AG09319 (cell line): ENCODE data around the gene FBXL7.

ENCODE experiments used
- DNase-seq: peaks from one replicate; pipeline ENCODE4 v3.0.0-alpha.2; 2010; ENCODE audit warnings: low read depth; ENCODE audit errors: extremely low read depth
- CTCF ChIP-seq: IDR thresholded peaks from 2 replicates; pipeline ENCODE4 v1.5.1; 2011; ENCODE audit warnings: low read depth, mild to moderate bottlenecking, inconsistent platforms, low read length, moderate library complexity

The FBXL7 gene

DNA sequence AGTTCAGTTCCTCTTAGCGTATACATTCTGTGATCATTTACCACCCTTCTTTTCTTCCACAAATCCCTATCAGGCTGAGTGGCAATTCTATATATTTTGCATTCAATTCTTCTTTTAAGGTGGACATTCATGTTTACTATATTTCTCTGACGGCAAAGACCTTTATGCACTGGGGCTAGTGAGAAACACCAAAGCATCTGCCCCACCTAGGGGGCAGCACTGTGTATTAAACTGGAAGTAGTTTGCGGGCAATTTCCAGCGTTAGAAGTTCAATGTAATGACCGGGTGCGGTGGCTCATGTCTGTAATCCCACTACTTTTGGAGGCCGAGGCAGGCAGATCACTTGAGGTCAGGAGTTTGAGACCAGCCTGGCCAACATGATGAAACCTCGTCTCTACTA lies 27.9 kb upstream of the FBXL7 start:
- no peak; the same call in 1 of the 2 replicates for TF ChIP-seq CTCF
- no peak for DNase-seq

- no peak for DNase-seq
- no peak for TF ChIP-seq CTCF
Observed at GRCh38 chr5:15474143-15474719, 25.7 kb upstream of the FBXL7 start.

- DNase-seq: no peak
- no peak for TF ChIP-seq CTCF
Observed at GRCh38 chr5:15475367-15475766, 24.6 kb upstream of the FBXL7 start.

DNA sequence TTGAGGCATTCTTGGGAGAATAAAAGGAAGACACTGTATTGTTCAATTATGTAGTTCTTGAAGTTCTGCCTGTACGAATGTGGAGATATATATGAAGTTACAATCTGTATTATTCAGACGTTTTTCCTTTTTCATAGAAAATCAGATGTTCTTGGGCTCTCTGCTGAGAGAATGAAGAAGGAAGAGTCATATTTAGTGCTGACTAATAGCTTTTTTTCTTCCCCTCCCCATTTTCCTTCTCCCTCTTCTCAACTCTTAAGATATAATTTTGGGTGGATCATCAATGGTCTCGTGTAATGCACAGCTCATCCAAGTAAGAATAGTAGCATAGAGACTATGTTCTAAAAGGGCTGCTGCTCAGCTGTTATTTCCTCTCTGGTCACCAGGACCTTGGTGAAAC lies 23.0 kb upstream of the FBXL7 start:
- DNase-seq: no peak
- no peak for TF ChIP-seq CTCF

DNA sequence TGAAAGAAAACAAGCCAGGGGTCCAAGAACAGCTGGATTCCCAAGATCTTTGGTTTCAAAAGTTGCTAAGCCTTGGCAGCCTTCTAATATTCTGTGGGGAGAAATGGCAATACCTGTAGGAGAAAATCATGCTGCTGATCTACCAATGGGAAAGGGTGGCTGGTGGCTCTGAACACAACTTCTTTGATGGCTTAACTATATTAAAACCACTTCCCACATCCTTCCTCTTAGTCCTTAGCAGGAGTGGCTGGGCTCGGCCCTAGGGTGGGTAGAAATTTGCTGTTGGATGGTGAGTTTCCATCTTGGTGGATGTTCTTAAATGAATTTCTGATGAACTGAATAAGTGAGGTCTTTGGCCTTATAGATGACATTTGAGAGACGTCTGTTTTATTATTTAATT lies 19.5 kb upstream of the FBXL7 start:
- TF ChIP-seq CTCF: no peak

DNA sequence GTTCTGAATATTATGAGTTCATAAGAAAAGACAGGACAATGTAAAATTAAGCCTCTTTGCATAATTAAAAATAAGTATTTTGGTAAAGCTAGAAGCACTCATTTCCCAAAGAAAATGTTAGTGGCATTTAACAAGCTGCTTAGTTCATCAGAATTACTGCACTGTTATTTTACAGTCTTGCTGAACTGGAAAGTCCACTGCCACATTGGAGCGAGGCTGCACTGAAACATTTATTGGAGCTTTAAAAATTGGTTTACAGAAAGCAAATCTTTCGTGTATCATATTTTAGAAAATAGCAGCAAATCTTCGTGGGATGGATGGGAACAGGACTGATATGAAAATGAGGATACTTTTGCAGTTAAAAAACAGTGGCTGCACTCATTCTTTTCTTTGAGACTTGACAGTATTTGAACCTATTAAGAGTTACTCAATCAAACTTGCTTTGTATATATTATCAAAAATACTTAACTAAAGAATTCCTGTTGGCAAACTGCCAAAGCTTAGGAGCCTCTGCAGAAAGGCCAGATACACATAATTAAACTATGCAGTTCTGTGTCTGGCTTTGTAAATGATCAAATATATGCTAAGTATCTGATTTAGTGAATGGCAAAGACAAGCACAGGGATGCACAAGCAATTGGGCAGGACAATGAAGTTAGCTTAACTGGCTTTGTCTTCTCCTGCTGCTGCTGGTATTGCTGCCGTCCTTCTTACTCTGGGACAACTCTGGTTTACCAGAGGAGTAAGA lies 16.5 kb upstream of the FBXL7 start:
- no peak for DNase-seq
- no peak for TF ChIP-seq CTCF

More for the DNA sequence above, 19.5 kb upstream of the FBXL7 start:
- DNase-seq: no peak

DNA sequence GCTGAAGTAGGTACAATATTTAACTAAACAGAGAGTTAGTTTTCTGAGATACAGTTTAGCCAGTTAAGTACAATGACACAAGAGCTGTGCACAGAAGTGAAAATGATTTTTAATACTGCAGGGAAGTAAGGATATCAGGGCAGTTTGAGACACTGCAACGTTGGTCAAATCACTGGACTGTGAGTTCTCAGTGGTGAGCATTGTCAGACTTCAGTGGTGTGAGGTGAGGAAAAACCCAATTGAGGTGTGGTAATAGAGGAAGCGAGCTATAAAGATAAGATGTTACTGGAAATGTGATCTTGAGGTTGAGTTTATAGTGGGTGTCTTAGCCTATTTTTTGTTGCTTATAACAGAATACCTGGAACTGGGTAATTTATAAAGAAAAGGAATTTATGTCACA lies 12.8 kb upstream of the FBXL7 start:
- no peak for DNase-seq
- no peak for TF ChIP-seq CTCF
